HCT116 (cell line): Measurements from ENCODE around the gene BCAP31. TPM values are rescaled to one million over a fixed set of nuclear protein-coding genes. Genes with fewer than 3 reads are reported as not detected.

ENCODE experiments used
- ATAC-seq: fragments of 200-7000 bp; cut with Tn5 transposase; 2 replicates; pipeline ENCODE4 v1.9.1; 2020; ENCODE audit warnings: mild to moderate bottlenecking, moderate library complexity
- BruUV-seq: library from RNA; stranded (reverse); fragments of 400-500 nt; replicated peaks from 2 replicates; lab custom pipeline; 2021; lab: Mats Ljungman, UMichigan
- CTCF ChIA-PET: fragments of 300-600 bp; sonication (Branson Sonifier 250); formaldehyde crosslinking; loops from one replicate; lab custom pipeline; 2021; ENCODE audit warnings: antibody characterized with exemption; lab: Charles Lee
- POLR2A ChIA-PET: fragments of 300-600, 350-600 bp; sonication (Branson Sonifier 250); formaldehyde crosslinking; loops from one replicate; lab custom pipeline; 2021; ENCODE audit warnings: antibody characterized with exemption; lab: Charles Lee
- RAD21 ChIA-PET, 2 experiments: fragments of 300-600 bp; sonication (Branson Sonifier 250); formaldehyde crosslinking; loops; one replicate each; lab custom pipeline; 2023; ENCODE audit warnings: low total read pairs in 2 of 2; ENCODE audit not compliant: uncharacterized antibody in 2 of 2, unreplicated experiment in 2 of 2, low non-redundant PET in 1 of 2; lab: Charles Lee
- DNase-seq: peaks from one replicate; pipeline ENCODE4 v3.0.0-alpha.2; 2010; ENCODE audit warnings: low read depth, low spot score
- H2AFZ ChIP-seq: fragments of 200-600 bp; shearing (Covaris generic), sonication (generic); 2 replicates; pipeline ENCODE4 v1.6.1; 2017; ENCODE audit warnings: low read depth, mixed run types, mixed read lengths, antibody characterized with exemption, low read length; ENCODE audit not compliant: poor library complexity, severe bottlenecking
- H3K27ac ChIP-seq: 2 replicates; pipeline ENCODE4 v1.5.1; 2012; ENCODE audit warnings: low read depth, low read length
- H3K27me3 ChIP-seq: fragments of 200-600 bp; sonication (generic); 2 replicates; pipeline ENCODE4 v1.6.1; 2016; ENCODE audit warnings: mixed run types, low read length, mixed read lengths; ENCODE audit not compliant: insufficient read depth
- H3K36me3 ChIP-seq, 2 experiments: fragments of 200-500 bp in 1 of 2; fragments of 200-600 bp in 1 of 2; sonication (Bioruptor generic) in 1 of 2; sonication (generic) in 1 of 2; 2 replicates each; pipeline versions ENCODE4 v1.5.1 to v1.6.1; 2014 to 2016; ENCODE audit warnings: low read length in 2 of 2, inconsistent platforms in 1 of 2, mixed read lengths in 1 of 2, mixed run types in 1 of 2; ENCODE audit not compliant: insufficient read depth in 2 of 2, control insufficient read depth in 1 of 2
- H3K4me1 ChIP-seq, 2 experiments: fragments of 200-600 bp in 1 of 2; sonication (generic) in 1 of 2; 2 replicates each; pipeline versions ENCODE4 v1.5.1 to v1.6.1; 2012 to 2017; ENCODE audit warnings: low read length in 2 of 2, inconsistent platforms in 1 of 2, mild to moderate bottlenecking in 1 of 2, mixed read lengths in 1 of 2, mixed run types in 1 of 2, moderate library complexity in 1 of 2; ENCODE audit not compliant: insufficient read depth in 2 of 2, control insufficient read depth in 1 of 2
- H3K4me2 ChIP-seq: fragments of 200-600 bp; sonication (generic); 2 replicates; pipeline ENCODE4 v1.6.1; 2017; ENCODE audit warnings: mixed run types, low read length, mixed read lengths
- H3K4me3 ChIP-seq, 2 experiments: fragments of 200-600 bp in 1 of 2; sonication (generic) in 1 of 2; replicated peaks in 1 of 2; 2 replicates each; pipeline ENCODE4 v1.5.1; 2011 to 2016; ENCODE audit warnings: low read length in 2 of 2, control low read depth in 1 of 2, low read depth in 1 of 2, mild to moderate bottlenecking in 1 of 2, mixed read lengths in 1 of 2, mixed run types in 1 of 2
- H3K79me2 ChIP-seq: fragments of 200-600 bp; sonication (generic); 2 replicates; pipeline ENCODE4 v1.6.1; 2017; ENCODE audit warnings: mild to moderate bottlenecking, mixed run types, low read length, moderate library complexity, mixed read lengths; ENCODE audit not compliant: insufficient read depth
- H3K9ac ChIP-seq: fragments of 200-600 bp; sonication (generic); 2 replicates; pipeline ENCODE4 v1.6.1; 2016; ENCODE audit warnings: low read length, mixed read lengths
- H3K9me2 ChIP-seq: fragments of 200-600 bp; sonication (generic), shearing (Covaris generic); 2 replicates; pipeline ENCODE4 v1.6.1; 2017; ENCODE audit warnings: mixed run types, mild to moderate bottlenecking, moderate library complexity; ENCODE audit not compliant: insufficient read depth
- H3K9me3 ChIP-seq, 2 experiments: fragments of 200-500 bp in 1 of 2; fragments of 200-600 bp in 1 of 2; sonication (Bioruptor generic) in 1 of 2; sonication (generic) in 1 of 2; 2 replicates each; pipeline ENCODE4 v1.6.1; 2014 to 2017; ENCODE audit warnings: low read length in 2 of 2, mixed read lengths in 2 of 2, inconsistent platforms in 1 of 2, low read depth in 1 of 2, mild to moderate bottlenecking in 1 of 2, mixed run types in 1 of 2, moderate library complexity in 1 of 2; ENCODE audit not compliant: control insufficient read depth in 1 of 2, insufficient read depth in 1 of 2
- H4K20me1 ChIP-seq: fragments of 200-600 bp; sonication (generic), shearing (Covaris generic); 2 replicates; pipeline ENCODE4 v1.6.1; 2017; ENCODE audit warnings: mixed run types, mild to moderate bottlenecking, moderate library complexity; ENCODE audit not compliant: insufficient read depth
- CBX3 ChIP-seq: IDR thresholded peaks from 2 replicates; pipeline ENCODE4 v1.6.1; 2012; ENCODE audit warnings: low read depth
- EZH2 ChIP-seq: fragments of 200-600 bp; sonication (generic); IDR thresholded peaks from 2 replicates; pipeline ENCODE4 v1.6.1; 2017; ENCODE audit warnings: antibody characterized with exemption, mixed run types
- FOSL1 ChIP-seq: IDR thresholded peaks from 2 replicates; pipeline ENCODE4 v1.6.1; 2012; ENCODE audit warnings: low read depth
- JUND ChIP-seq: IDR thresholded peaks from 2 replicates; pipeline ENCODE4 v1.6.1; 2012
- POLR2A ChIP-seq: IDR thresholded peaks from 2 replicates; pipeline ENCODE4 v1.7.0; 2011; ENCODE audit warnings: borderline replicate concordance; ENCODE audit not compliant: insufficient read depth, insufficient read length; ENCODE audit errors: extremely low read depth
- POLR2AphosphoS5 ChIP-seq: IDR thresholded peaks from 2 replicates; pipeline ENCODE4 v1.6.1; 2011; ENCODE audit warnings: mild to moderate bottlenecking, low read depth, low read length, moderate library complexity
- TCF7L2 ChIP-seq: IDR thresholded peaks from 2 replicates; pipeline ENCODE4 v1.7.0; 2011; ENCODE audit warnings: borderline replicate concordance, inconsistent platforms; ENCODE audit not compliant: insufficient read depth, insufficient read length; ENCODE audit errors: extremely low read depth
- ZNF274 ChIP-seq: fragments of 200-500 bp; sonication (Bioruptor generic); IDR thresholded peaks from 2 replicates; pipeline ENCODE4 v1.6.1; 2014; ENCODE audit warnings: mild to moderate bottlenecking, low read depth, low read length, inconsistent platforms
- intact Hi-C: fragments of 100-400 bp; cut with micrococcal nuclease; formaldehyde crosslinking; loops from 2 replicates; pipeline ENCODE4 v1.10.0; 2022
- total RNA-seq: library from RNA; stranded (reverse); gene quantifications from one replicate; pipeline ENCODE4 v1.2.1, GENCODE V29; 2021; ENCODE audit not compliant: unreplicated experiment
- TF ChIP-seq, protein P1 (sequence below): IDR thresholded peaks from 2 replicates; pipeline ENCODE4 v1.6.1; 2012

Gene BCAP31
- total RNA-seq, 1 experiment from 2014 or later: 185 TPM

DNA sequence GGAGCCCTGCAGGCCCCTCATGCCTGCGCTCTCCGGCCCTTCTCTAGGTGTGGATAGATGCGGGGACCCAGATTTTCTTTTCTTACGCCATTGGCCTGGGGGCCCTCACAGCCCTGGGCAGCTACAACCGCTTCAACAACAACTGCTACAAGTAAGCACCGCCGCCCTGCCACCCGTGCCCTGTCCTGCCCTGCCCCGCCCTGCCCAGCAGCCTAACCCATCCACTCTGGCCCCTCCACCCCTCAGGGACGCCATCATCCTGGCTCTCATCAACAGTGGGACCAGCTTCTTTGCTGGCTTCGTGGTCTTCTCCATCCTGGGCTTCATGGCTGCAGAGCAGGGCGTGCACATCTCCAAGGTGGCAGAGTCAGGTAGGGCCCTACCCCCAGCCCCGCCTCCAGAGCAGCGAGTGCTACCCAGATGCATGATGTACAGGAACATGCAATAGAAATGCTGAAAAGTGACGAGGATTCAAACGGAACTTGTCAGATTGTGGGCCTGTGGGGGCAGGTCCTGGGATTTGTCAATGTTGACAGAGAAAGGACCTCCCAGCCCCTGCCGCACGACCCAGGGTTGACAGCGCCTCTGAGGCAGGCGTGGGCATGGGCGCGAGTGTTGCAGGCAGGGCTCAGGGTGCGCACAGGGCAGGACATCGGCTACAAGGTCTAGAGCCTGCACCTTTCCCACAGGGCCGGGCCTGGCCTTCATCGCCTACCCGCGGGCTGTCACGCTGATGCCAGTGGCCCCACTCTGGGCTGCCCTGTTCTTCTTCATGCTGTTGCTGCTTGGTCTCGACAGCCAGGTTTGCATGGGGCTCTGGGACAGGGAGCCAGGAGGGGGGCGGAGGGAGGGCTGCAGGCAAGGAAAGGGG lies 30.7 kb downstream of the BCAP31 start (continued):
- no peak for TF ChIP-seq TCF7L2
- TF ChIP-seq EZH2: no peak
- no peak for TF ChIP-seq POLR2A
- TF ChIP-seq FOSL1: no peak
- TF ChIP-seq, protein P1, sequence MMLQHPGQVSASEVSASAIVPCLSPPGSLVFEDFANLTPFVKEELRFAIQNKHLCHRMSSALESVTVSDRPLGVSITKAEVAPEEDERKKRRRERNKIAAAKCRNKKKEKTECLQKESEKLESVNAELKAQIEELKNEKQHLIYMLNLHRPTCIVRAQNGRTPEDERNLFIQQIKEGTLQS: no peak
- TF ChIP-seq JUND: no peak
- no peak for TF ChIP-seq POLR2AphosphoS5
- TF ChIP-seq ZNF274: no peak

DNA sequence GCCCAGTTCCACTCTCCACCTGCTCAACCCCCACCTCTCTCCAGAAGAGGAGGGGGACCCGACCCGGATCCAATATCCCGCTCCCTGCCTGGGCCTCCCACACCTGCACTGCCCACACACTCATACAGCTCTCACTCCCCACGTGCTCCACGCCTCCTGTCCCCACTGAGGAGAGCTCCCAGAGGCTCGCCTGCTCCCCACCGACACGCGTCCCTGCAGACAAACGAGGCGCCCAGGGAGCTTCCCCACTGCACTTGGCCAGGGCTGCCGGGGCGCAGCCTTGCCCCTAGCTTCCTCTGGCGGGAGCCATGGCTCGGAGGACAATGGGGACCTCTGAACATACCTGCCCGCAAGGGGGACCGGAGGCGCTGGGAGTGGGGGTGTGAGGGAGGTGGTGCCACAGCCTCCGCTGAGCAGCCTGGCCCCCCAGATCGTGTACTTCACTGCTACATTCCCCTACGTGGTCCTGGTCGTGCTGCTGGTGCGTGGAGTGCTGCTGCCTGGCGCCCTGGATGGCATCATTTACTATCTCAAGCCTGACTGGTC lies 31.5 kb downstream of the BCAP31 start:
- TF ChIP-seq POLR2AphosphoS5: no peak
- no peak for TF ChIP-seq CBX3
- no peak for TF ChIP-seq POLR2A
- TF ChIP-seq JUND: no peak
- BruUV-seq: no TSS peak
- no peak for ATAC-seq

More for the DNA sequence above, 31.5 kb downstream of the BCAP31 start:
- no peaks in the 10 kb centered on the region for H3K9me3 ChIP-seq
- no peak overlapping the region for H2AFZ ChIP-seq
- no peaks in the 10 kb centered on the region for H3K36me3 ChIP-seq
- ChIA-PET RAD21 (no interaction called here), POLR2A (no interaction called here), CTCF (no interaction called here)
- no peak overlapping the region for H3K4me3 ChIP-seq
- no peaks in the 10 kb centered on the region for H3K27me3 ChIP-seq
- intact Hi-C loops: no loop called here
- H3K27ac ChIP-seq: no peak overlapping the region; the same call in 1 of the 2 replicates
- peaks cover 4 to 10% of the 10 kb centered on the region in 2 experiments; a peak in 3 of 4 replicates for H3K4me1 ChIP-seq
- H3K9me2 ChIP-seq: no peaks in the 10 kb centered on the region
- H4K20me1 ChIP-seq: no peaks in the 10 kb centered on the region
- H3K4me2 ChIP-seq: no peak overlapping the region
- DNase-seq: no peak
- H3K79me2 ChIP-seq: peaks cover 22% of the 10 kb centered on the region
- H3K9ac ChIP-seq: no peak overlapping the region
